AG08395 (cell line): ENCODE data around the gene FUOM.

Source experiments
- DNase-seq: peaks from one replicate; pipeline ENCODE4 v3.0.0; 2012; ENCODE audit warnings: mixed read lengths, low spot score

The FUOM gene, protein sequence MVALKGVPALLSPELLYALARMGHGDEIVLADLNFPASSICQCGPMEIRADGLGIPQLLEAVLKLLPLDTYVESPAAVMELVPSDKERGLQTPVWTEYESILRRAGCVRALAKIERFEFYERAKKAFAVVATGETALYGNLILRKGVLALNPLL

DNA sequence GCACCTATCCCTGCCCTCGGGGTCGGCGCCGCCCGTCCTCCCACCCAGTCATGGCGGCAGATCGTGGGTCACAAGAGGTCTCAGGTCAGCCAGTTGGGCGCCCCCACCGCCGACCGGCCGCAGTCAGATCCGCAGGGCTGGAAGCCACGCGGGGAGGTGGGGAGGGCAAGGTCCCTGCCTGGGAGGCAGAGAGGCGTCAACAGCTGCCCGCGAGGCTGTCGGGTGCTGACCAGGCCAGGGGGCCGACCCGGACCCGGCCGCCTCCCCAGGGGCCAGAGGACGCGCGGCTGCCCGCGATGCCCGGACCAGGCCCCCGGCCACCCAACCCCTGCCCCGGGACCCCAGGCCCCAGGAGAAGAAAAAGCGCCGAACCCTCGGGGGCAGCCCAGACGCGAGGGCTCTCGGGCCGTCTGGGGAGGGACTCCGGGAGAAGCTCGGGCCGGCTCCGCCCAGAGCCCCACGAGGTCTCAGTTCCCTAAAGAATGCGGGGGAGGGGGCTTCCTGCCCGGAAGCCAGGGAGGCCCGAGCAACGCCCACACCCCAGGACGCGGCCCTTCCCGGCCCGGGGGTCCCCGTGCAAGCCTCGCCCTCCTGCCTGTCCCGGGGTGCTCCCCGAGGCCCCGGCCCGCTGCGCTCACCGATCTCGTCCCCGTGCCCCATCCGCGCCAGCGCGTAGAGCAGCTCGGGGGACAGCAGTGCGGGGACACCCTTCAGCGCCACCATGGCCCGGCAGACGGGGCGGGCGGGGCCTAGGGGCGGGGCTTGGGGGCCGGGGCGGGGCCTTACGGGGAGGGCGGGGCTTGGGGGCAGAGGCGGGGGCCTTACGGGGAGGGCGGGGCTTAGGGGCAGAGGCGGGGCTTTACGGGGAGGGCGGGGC lies at the start of gene FUOM:
TSS of gene FUOM (minus strand) at position 735 of the 877 bp plus-strand sequence. CDS start at position 723, 12 bp downstream.
- peak; percentile 92 for DNase-seq

DNA sequence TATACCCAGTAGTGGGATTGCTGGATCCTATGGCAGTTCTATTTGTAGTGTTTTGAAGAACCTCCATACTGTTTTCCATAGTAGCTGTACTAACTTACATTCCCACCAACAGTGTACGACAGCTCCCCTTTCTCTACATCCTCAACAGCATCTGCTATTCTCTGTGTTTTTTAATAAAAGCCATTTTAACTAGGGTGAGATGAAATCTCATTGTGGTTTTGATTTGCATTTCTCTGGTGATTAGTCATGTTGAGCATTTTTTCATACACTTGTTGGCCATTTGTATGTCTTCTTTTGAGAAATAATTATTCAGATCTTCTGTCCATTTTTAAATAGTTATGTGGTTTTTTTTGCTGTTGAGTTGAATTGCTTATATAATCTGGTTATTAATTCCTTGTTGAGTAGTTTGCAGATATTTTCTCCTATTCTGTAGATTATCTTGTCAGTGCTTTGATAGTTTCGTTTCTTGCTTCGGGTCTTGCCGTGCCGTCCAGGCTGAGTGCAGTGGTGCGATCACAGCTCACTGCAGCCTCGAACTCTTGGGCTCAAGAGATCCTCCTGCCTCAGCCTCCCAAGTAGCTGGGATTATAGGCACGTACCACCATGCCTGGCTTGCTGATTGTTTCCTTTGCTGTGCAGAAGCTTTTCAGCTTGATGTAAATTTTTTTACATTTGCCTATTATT lies 48.2 kb upstream of the FUOM start:
- no peak for DNase-seq

DNA sequence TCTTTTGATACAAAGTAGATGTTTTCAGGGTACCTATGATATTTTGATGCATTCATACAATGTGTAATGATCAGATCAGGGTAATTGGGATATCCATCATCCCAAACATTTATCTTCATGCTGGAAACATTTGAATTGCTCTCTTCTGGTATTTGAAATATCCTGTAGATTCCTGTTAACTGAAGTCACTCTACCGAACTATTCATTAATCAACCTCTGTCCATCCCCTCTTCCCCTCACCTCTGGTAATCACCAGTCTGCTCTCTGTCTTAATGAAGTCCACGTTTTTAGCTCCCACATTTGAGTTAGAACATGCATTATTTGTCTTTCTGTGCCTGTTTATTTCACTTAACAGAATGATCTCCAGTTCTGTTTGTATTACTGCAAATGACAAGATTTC lies 47.5 kb upstream of the FUOM start:
- DNase-seq: peak; percentile 9

DNA sequence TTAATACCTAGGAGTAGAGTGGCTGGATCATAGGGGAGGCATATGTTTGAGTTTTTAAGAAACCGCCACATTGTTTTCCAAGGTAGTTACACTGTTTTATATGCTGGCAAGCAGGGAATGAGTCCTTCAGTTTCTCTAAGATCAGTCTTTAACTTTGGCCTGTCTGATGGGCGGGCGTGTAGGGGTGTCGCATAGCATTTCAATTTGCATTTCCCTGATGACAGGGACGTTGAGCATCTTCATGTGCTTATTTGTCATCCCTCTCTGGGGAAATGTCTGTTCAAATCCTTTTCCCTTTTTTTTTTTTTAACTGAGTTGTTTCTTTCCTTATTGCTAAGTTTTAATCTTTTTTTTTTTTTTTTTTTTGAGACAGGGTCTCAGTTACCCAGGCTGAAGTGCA lies 46.0 kb upstream of the FUOM start:
- no peak for DNase-seq

DNA sequence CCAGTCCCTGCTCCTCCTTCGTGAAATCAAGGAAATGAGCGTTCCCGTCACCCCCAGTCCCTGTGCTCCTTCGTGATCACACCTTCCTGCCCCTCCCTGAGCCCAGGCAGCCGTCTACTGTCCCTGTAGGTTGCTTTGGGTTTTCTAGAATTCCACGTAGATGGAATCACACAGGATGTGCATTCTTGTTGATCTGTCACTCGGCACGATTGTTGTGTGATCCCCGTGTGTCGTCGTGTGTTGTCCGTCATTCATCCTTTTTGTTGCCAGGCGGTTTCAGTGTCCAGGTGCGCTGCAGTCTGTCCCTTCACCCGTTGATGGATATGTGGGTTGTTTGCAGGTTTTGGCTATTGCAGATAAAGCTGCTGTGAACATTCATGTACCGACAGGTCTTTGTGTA lies 45.5 kb upstream of the FUOM start:
- no peak for DNase-seq

DNA sequence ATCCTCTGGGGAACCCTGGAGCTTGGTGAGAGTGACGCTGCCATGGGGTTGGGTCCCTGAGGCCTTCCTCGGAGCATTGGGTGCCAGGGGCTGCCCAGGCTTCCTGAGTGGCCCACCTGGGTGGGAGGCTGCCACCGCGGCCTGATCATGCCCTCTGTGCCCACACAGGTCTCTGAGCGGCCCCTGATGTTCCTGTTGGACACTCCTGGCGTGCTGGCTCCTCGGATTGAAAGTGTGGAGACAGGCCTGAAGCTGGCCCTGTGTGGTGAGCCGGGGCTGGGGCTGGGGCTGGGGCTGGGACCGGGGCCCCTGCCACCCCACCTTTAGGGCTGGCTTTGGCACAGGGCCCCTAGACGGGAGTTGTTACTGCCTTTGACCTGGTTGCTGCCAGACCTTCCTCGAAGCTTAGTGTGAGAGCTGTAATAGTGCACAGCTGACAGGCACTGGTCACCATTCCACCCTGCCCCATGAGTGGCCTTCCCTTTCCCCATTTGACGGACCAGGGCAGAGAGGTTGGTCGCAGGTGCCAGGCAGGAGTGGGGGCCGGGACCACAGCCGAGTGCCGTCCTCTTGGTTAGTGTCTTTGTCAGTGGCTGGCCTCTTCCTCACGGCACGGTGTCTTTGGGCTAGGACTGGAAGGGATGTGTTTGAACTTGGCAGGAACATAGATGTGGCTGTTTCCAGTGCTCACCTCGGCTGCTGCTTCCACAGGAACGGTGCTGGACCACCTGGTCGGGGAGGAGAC lies 44.3 kb upstream of the FUOM start:
- no peak for DNase-seq

DNA sequence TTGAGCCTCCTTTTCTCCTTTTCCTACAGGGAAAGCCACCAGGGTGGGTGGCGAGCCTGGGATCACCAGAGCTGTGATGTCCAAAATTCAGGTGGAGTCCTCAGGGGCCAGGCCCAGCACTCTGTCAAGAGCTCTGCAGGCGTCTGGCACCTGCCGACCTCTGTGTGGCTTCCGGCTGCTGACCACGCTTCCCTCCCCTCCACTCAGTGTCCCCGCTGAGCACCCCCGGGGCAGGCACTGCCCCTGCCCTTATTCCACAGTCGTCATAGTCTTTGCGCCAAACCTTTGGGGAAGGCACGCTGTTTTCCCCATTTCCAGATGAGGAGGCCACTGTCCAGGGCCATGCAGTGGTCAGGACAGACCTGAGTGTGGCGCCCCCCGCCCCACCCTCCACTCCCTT lies 43.7 kb upstream of the FUOM start:
- no peak for DNase-seq

DNA sequence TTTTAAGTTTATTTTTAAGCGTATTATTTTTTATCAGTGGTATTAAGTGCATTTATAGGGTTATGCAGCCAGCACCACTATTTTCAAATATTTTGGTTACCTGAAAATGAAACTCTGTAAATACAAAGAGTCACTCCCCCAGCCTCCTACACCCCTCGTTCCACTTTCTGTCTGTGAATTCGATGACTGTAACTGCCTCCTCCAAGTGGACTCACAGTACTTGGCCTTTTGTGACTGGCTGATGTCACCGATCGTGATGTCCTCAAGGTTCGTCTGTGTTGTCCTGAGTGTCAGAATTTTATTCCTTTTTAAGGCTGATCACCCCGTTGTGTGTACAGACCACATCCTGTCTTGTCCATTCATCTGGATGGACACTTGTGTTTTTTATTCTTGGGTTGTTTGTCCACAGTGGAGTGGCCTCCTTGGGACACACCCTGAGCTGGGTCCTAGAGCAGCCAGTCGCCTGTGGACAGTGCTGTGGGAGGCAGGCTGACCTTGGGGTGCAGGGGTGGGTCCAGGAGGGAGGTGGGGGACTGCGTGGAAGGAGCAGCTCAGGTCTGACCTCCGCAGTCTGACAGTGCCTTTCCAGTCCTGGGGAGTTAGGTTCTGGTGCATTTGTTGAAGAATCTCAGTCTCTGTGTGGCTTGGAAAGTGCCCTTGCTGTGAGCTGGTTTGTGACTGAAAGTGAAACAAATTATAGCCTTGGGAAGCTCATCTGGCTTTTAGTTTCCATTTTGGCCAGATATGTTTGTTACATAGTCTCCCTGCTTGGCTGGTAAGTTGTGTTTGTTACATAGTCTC lies 43.0 kb upstream of the FUOM start:
- DNase-seq: no peak

DNA sequence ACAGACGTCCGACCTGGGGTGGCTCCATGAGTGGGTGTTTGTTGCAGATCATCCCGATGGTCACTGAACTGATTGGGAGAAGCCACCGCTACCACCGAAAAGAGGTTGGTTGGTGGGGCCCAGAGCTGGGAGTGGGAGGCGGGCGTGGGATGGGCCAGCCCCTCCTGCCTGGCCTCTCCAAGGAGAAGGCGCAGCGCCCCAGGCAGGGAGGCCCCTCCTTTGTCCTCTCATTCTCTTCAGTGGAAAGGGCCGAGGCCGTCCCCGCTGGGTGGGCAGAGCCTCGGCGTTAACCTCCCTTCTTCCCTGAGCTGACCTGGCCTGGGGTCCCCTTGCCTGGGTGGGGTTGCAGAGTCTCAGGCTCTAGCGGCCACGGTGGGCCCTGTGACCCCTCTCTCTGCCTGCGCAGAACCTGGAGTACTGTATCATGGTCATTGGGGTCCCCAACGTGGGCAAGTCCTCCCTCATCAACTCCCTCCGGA lies 41.3 kb upstream of the FUOM start:
- DNase-seq: no peak

DNA sequence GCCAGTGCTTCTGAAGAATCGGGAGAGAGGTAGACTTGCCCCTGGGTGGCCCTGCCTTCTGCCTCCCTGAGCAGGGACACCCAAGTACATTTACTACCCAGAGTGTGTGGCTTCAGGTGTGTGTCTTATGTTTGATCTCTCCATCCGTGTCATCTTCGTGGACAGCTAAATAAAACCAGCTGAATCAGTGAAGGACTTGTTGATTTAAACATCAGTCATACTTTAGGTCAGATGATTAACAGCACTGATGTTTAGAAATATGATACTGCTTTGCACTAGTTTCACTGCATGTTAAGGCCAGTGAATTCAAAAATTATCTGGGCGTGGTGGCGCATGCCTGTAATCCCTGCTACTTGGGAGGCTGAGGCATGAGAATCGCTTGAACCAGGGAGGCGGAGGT lies 40.1 kb upstream of the FUOM start:
- DNase-seq: no peak

DNA sequence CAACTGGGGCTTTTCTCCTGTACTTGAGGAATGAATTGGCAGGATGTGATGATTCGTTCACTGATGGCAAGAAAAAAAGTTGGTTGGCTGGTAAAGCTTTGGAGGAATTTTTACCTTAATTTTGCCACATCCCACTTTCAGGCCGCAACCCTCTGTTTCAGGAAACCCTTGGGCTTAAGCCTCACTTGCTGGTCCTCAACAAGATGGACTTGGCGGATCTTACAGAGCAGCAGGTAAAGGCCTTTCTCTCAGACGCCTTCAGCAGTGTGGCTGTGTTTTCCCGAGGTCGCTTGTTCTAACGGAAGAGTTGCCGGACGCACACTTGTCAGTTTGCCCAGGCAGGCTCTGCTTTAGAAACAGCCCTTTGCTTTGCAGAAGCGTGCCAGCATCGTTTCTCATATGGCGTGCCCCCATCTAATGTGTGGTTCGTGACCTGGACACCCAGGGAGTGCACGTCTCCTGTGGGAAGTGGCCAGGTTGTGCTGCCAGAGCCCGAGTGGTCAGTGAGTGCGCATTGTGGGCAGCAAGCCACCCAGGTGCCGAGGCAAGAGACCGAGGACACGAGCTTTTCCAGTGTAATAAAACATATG lies 38.3 kb upstream of the FUOM start:
- no peak for DNase-seq

DNA sequence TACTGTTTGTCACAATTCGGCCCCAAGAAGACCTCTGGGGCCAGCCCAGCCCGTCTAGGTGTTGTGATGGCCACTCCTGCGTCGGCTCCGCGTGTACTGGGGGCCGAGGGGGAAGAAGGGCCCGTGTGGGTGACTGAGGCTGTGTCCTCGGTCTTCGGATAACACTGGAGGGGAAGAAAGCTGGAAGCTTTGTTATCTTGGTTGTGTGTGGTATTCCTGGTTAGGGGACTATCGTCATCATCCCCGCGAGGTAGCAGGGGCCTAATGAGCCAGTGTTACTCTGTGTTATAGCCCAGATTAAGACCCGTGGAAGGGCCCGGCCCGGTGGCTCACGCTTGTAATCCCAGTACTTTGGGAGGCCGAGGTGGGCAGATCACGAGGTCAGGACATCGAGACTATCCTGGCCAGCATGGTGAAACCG lies 37.0 kb upstream of the FUOM start:
- no peak for DNase-seq

DNA sequence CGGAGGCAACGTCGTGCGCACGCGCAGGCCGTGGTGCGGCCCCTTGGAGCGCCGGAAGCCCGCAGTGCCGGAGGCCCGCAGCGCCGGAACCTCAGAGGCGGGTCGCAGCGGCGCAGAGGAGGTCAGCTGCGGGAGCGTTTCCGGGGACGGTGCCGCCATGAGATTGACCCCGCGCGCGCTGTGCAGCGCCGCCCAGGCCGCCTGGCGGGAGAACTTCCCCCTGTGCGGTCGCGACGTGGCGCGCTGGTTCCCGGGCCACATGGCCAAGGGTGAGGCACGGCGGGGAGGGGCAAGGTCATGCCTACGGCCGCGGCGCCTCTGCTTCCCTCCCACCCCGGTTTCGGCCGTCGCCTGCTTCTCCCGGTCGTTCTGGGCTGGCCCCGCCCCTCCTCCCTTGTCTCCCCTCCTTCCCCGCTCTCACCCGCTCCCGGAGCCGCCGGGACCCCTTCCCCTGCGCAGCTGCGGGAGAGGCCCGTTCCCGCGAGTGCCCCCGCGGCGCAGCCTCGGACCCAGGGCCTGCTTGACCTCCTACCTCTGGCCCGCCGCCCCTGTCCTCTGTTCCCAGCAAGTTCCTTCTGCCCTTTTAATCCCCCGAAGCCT lies 36.3 kb upstream of the FUOM start, which contains the start of gene MTG1:
TSS of gene MTG1 (plus strand) at position 94 of the 600 bp plus-strand sequence. CDS start at position 158, 64 bp downstream.
- DNase-seq: peak; percentile 100

DNA sequence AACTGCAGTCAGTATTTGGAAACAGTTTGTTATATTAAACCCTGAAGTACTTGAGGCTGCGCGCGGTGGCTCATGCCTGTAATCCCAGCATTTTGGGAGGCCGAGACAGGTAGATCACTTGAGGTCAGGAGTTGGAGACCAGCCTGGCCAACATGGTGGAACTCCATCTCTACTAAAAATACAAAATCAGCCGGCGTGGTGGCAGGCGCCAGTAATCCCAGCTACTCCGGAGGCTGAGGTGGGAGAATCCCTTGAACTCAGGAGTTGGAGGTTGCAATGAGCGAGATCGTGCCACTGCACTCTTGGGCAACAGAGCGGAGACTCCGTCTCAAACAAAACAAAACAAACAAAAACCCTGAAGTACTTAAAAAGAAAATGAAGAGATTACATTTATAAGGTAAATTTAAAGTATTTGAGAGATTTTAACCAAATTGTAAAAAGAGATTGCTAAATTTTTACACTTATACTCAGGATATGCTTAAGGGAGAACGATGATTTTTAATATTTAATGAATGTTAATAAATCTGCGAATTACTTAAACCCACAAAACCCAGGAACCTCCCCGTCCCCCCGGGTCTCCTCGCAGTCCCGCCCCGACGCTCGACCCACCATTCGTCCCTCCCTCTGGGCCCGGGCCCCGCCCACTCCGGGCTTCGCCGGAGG lies 35.7 kb upstream of the FUOM start:
- DNase-seq: no peak

DNA sequence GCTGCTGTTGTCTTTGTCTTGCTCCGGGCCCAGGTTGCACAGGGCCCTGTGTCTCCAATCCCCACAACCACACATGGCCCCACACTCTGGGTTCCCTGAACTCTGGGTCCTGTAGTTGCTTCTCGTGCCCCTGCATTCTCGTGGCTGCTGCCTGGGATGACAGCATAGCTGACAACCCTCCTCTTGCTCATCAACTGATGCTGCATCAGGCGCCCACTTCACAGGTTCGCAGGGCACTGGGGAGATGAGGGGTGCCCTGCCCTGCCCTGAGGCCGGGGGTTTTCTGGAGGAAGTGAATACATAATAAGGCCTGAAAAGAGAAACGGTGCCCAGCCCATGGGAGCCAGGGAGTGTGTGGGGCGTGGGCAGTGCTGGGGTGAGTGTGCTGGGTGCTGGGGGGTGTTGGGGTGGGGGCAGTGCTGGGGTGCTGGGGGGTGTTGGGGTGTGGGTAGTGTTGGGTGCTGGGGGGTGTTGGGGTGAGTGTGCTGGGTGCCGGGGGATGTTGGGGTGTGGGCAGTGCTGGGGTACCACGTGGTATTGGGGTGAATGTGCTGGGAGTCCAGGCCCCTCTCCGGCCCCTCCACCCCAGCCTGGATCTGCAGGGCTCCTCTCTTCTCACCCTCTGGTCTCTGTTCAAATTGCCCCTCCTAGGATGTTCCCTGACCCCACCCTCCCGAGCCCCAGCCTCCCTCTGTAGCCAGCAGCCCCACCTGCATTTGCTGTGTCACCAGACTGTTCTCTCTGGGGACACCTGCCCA lies 34.1 kb upstream of the FUOM start:
- DNase-seq: no peak

DNA sequence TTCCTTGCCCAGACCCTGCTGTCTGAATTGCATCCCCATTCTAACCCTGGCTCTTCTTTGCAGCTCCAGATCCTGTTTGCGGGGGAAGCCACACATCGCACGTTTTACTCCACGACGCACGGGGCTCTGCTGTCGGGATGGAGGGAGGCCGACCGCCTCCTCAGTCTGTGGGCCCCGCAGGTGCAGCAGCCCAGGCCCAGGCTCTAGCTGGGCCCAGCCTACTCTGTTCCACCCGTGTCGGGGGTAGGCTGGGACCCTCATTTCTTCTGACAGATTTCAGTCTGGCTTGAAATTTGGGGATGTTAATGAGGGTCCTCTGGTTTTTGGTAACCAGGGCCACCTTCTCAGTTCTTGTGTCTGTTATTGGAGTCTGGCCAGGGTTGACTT lies 33.4 kb upstream of the FUOM start:
- DNase-seq: no peak

DNA sequence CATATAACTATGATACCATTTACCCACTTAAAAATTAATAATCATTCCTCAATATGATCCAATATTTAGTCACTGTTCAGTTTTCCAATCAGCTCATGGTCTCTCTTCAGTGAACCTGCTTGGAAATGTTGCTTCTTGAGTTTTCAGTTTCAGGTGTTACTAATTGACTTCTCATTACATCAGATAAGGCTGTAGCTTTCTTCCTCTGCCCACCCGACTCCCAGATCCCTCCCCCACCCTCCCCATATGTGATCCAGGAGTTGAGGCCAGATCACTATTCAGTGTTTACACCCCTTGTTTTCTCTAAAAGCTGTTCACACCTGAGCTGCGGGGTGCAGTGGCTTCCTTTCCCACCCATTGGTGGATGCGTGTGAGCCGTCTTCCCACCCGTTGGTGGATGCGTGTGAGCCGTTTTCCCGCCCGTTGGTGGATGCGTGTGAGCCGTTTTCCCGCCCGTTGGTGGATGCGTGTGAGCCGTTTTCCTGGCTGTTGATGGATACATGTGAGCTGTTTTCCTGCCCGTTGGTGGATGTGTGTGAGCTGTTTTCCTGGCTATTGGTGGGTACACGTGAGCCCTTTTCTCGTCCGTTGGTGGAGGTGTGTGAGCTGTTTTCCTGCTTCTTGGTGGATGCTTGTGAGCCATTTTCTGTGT lies 32.9 kb upstream of the FUOM start:
- DNase-seq: no peak

DNA sequence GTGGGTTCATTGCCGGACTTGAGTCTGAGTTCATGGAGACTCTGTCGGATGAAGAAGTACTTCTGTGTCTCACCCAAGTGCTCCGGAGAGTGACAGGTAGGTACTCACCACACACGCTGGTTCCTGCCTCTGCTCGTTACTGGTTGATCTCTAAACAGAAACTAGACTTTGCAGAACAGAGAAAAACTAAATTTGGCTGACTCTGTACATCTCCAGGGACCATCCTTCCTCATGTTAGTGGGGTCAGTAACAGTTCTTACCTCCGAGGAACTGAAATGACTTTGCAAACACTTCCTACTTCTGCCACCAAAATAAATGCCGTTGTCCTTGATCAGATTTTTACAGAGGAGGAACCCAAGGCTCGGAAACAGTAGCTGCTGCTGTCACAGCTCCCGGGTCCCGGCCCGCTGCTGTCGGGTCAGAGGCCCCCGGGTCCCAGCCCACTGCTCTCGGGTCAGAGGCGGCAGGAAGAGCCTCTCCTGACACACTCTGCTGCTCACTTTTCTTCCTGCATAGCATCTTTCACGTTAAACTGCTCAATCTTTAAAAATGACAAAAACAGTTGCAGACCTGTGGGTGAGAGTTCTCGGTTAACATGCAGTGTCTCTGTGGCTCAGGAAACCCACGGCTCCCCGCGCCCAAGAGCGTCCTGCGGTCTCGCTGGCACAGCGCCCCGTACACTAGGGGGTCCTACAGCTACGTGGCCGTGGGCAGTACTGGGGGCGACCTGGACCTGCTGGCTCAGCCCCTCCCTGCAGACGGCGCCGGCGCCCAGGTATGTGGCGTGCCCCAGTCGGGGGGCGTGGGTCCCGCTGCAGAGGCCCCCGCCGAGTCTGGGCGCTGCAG lies 31.4 kb upstream of the FUOM start:
- DNase-seq: no peak
